Stimulated activated naive CD8-positive, alpha-beta T cell treated with anti-CD3 and anti-CD28 coated beads, Interleukin-15, amount 100 ng/mL, for 72 hours (primary cell): ENCODE data around the gene USP22.

Experiments used
- ATAC-seq: fragments of 150-1000 bp; cut with Tn5 transposase; 2 replicates; pipeline ENCODE4 v1.10.0; 2021; ENCODE audit warnings: mild to moderate bottlenecking, moderate library complexity
- DNase-seq, 2 donors: peaks; one replicate each; pipeline ENCODE4 v3.0.0; 2021 to 2022
- H3K27ac Mint-ChIP-seq, 2 donors: one replicate each; pipeline ENCODE4 v1.8.0; 2022; ENCODE audit warnings: mild to moderate bottlenecking in 2 of 2, mixed read lengths in 2 of 2, moderate library complexity in 2 of 2
- H3K27me3 Mint-ChIP-seq: one replicate; pipeline ENCODE4 v1.8.0; 2022; ENCODE audit warnings: mixed read lengths
- H3K4me1 Mint-ChIP-seq: one replicate; pipeline ENCODE4 v1.8.0; 2022; ENCODE audit warnings: mild to moderate bottlenecking, mixed read lengths
- H3K4me3 Mint-ChIP-seq, 2 donors: one replicate each; pipeline ENCODE4 v1.8.0; 2022; ENCODE audit warnings: mild to moderate bottlenecking in 2 of 2, mixed read lengths in 2 of 2, moderate library complexity in 1 of 2
- H3K9me3 Mint-ChIP-seq, 2 donors: one replicate each; pipeline ENCODE4 v1.8.0; 2022; ENCODE audit warnings: mixed read lengths in 2 of 2

The USP22 gene

DNA sequence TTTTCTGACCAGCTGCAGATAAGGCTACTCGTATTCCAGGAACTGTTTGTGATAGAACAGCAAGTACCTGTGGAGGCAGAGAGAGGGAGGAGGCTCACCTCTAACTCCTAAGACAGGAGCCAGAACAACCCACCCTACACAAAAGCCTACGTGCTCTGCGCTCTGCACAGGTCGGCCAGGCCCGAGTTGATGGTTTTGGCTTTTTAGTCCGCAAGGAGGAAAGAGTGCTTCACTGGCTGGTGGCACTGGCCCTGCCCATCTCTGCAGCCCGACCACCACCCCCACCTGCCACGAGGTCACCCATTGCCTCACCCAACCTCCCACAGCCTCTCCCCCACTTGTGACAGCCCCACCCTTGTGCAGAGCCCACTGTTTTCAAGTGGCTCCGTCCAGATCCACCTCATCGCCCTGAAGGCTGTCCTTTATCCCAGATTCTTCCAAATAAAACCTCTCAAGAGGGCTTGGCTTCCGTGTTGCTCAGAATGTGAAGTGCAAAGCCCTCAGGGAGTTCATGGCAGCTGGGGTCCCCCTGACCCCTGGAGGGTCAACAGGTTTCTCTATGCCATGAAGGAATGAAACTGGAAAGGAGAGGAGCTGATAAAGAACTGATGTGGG is 39.7 kb downstream of the USP22 start:
- H3K9me3 Mint-ChIP-seq, result no peaks in the 10 kb centered on the region
- no peaks in the 10 kb centered on the region for H3K27me3 Mint-ChIP-seq
- no peak overlapping the region for H3K4me3 Mint-ChIP-seq

DNA sequence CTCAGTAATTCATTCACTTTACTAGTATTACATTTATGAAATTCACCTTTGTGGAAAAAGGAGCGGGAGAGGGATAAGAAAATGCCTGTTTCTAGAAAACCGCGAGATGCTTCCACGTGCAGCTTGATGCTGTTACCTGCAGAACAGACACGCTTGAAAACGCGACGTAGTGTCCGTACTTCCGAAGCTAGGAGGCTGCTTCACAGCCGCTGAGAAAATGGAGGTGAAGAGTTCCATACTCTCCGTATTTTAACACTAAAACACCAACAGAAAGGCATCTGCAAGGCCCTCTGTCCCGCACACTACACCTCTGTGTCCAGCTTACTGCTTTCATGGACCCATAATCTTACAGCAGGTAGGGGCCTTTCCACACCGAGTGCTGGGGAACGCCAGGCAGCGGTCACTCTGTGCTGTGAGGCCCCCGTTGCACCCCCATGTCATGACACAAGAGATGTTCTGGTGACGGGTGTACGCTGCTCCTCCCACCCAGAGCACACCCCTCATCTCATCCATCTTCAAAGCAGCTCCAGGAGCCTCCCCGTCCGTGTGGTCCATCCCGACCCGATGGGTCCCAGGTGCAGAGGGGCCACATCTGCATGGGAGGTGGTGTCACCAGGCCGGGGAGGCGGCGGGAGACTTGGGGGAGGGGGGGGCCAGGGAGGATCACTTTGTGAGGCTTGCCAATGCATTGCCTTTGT is 40.4 kb downstream of the USP22 start:
- Mint-ChIP-seq H3K9me3 (no peaks in the 10 kb centered on the region), H3K27ac (peak overlapping the region; percentile 10 to 76), H3K27me3 (no peaks in the 10 kb centered on the region), H3K4me3 (no peak overlapping the region), H3K4me1 (peaks cover 80% of the 10 kb centered on the region)
- ATAC-seq, result no peak
- DNase-seq, result no peak

More for the DNA sequence above, 39.7 kb downstream of the USP22 start:
- DNase-seq, result no peak
- Mint-ChIP-seq H3K4me1 (peaks cover 73% of the 10 kb centered on the region), H3K27ac (peak overlapping the region; percentile 10 to 57)
- ATAC-seq, result no peak

DNA sequence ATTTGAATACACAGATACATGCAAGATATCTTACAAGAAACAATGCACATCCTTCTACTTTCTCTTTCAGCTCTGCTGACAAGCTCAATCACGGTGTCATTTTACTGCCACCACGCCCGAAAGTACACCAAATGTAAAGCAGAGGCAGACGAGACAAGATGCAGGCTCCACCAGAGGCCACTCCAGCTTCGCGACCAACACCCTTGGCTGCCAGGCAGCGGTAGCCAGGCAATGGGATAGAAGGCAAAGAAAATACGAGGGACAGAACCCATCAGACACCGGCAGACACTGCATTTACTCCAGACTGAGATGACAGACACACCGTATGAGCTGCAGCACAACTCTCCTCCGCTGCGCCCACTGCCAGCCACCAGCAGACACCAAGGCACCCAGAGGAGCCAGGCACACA is 41.0 kb downstream of the USP22 start:
- DNase-seq, result no peak
- Mint-ChIP-seq H3K27me3 (no peaks in the 10 kb centered on the region), H3K9me3 (no peaks in the 10 kb centered on the region), H3K4me1 (peaks cover 81% of the 10 kb centered on the region), H3K27ac (peak overlapping the region; percentile 10 to 93), H3K4me3 (no peak overlapping the region)
- ATAC-seq, result no peak

DNA sequence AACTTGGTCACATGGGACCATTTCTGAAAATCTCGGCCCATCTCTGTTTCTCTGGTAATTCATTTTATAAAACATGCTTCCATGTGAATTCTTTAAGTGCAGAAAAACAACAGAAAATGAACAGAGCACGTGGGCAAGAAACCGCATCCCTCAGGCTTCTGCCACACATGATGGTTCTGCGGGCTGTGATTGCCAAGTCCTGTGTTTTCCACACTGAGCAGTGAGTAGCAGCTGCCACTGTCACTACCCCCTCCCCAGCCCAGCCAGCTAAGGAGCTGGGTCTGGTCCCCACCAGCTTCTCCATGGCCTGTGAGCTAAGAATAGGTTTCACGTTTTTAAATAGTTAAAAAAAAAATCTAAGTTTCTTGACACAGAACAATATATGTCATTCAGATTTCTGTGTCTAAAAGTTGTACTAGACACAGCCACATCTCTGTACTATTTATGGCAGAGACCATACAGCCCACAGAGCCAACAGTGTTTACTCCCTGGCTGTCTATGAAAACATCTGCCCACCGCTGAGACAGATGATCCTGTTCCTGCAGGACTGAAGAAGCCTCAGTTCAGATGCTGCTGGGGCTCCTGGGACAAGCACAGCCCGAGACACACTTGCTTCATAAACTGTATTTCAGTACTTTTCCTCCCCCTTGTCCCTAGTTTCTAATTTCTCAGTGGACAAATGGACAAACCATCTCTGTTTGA is 41.5 kb downstream of the USP22 start:
- no peaks in the 10 kb centered on the region for H3K9me3 Mint-ChIP-seq
- H3K27ac Mint-ChIP-seq, result peak overlapping the region; percentile 10 to 93

DNA sequence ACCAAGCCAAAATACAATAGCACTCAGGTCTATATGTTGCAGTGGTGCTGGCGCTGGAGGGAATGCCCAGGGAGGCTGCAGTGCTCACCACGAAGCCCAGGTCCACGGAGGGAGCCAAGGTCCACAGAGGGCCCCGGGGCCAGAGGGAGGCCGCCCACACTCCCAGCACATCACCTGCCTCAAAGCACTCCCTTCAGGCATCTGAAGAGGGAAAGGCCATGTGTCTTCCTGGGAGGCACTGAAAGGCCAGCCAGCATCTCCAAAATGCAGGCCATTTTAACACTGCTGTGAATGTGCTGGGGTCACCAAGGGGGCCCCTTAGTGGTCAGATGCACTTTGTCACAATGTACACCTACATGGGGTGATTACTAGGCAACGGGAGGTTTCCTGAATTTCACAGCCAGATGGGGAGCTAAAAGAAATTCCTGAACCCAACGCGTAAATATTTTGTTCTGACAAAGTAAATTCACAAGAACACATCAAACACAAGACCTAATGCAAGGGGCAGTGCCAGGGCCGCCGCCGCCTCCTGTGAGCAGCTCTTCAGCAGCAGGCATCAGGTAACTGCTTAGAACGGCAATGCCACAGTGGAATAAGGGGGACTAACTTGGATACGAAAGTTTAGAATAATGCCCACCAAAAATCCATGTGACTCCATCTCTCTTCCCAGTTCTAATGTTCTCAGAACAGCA is 42.8 kb downstream of the USP22 start:
- Mint-ChIP-seq H3K9me3 (no peaks in the 10 kb centered on the region), H3K27ac (peak overlapping the region; percentile 33 to 86), H3K4me1 (peaks cover 74% of the 10 kb centered on the region), H3K27me3 (no peaks in the 10 kb centered on the region), H3K4me3 (no peak overlapping the region)
- DNase-seq, result no peak
- no peak for ATAC-seq

More for the DNA sequence above, 41.5 kb downstream of the USP22 start:
- ATAC-seq (no peak), DNase-seq (no peak)
- H3K27me3 Mint-ChIP-seq, result no peaks in the 10 kb centered on the region
- H3K4me1 Mint-ChIP-seq, result peaks cover 81% of the 10 kb centered on the region
- no peak overlapping the region for H3K4me3 Mint-ChIP-seq

DNA sequence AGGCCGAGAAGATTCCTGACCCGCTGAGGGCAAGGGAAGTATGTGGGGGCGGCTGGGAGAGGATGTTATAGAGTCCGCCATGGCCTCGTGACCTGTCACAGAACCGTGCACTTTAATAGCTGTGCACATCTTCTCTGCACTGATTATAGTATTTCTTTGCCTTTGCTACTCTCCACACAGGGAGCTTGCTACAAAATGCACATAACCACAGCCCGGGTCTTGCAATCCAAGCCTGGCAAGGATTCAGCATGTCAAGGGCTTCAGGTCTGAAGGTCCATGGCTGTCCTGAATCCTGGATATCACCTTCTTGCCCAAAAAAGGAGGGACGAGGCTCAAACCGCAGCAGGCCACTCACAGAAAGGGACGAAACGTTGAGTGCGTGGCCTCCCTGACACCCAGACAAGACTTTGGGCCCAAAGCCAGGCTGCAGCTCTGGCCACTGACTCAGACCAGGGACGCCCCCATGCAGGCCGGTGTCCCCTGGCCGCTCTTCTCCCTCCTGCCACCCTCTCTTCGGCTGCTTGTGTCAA is 43.7 kb downstream of the USP22 start:
- Mint-ChIP-seq H3K4me3 (peak overlapping the region; percentile 24 to 31), H3K4me1 (peaks cover 65% of the 10 kb centered on the region), H3K27ac (peak overlapping the region; percentile 88 to 92), H3K27me3 (no peaks in the 10 kb centered on the region), H3K9me3 (no peaks in the 10 kb centered on the region)
- peak; percentile 10 for ATAC-seq
- DNase-seq, result no peak

DNA sequence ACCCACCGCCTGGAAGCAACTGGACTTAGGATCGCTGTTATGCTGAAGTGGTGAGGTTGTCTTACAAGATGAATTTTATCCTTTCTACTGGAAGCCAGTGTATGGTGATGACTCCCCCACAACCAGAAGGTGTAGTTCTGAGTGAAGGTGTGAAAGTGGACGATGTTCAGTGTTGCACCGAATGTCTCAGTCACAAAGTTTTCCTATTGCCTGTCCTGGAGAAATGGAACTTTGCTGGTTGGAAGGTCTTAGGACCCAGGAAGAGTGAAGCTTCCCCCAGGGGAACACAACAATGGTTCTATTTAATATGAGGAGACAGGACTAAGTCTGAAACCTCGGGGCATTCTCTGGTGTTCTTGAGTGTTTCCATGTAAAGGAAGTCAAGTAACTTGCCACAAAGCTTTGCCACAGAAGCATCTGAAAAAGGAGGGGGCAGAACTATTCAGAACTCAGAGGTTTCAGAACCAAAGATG is 44.2 kb downstream of the USP22 start:
- H3K4me3 Mint-ChIP-seq, result peak overlapping the region; percentile 24 to 31
- H3K27me3 Mint-ChIP-seq, result no peaks in the 10 kb centered on the region
- DNase-seq, result no peak
- peaks cover 62% of the 10 kb centered on the region for H3K4me1 Mint-ChIP-seq
- peak overlapping the region; percentile 88 to 92 for H3K27ac Mint-ChIP-seq
- ATAC-seq, result peak; percentile 21
- H3K9me3 Mint-ChIP-seq, result no peaks in the 10 kb centered on the region

DNA sequence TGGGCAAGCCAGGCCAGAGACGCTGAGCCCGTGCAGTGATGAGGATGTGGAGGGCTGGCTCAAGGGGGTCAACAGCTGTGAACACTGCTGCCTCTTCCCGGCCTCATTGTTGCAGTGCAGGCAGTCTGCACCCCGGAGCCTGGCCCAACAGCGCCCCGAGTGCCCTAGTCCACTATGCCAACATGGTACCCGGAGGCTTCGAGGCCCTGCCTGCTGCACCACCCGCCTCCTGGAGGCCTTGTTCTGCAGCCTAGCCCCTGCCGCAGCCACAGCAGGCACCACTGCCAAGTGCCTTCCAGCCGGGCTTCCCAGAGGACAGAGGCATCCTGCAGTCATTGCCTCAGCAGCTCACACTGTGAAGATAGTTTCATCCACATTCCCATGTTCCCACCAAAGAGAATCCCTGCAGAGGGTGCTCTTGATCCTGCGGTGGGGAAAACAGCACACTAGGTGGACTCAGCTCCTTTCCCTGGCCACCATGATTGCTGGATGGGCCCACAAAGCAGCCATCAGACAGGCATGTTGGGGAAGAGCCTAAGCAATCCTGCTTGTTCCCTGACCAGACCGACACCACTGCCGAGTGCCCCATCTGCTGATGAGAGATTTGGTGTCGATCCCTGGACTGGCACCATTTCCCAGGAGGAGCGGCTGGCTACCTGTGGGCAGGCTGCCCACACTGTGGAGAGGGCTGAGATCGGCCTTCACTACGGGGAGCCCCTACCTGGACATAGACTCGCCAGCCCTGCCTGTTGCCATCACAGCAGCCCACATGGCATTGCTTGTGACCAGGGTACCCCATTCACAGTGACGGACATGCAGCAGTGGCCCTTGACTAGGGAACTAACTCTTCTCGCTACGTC is 44.9 kb downstream of the USP22 start:
- peak overlapping the region in 1 of 2 donors; percentile 15 for H3K4me3 Mint-ChIP-seq
- peaks cover 56% of the 10 kb centered on the region for H3K4me1 Mint-ChIP-seq
- H3K9me3 Mint-ChIP-seq, result no peaks in the 10 kb centered on the region
- DNase-seq (no peak), ATAC-seq (peak; percentile 1)
- no peaks in the 10 kb centered on the region for H3K27me3 Mint-ChIP-seq
- H3K27ac Mint-ChIP-seq, result peak overlapping the region in 1 of 2 donors; percentile 92

DNA sequence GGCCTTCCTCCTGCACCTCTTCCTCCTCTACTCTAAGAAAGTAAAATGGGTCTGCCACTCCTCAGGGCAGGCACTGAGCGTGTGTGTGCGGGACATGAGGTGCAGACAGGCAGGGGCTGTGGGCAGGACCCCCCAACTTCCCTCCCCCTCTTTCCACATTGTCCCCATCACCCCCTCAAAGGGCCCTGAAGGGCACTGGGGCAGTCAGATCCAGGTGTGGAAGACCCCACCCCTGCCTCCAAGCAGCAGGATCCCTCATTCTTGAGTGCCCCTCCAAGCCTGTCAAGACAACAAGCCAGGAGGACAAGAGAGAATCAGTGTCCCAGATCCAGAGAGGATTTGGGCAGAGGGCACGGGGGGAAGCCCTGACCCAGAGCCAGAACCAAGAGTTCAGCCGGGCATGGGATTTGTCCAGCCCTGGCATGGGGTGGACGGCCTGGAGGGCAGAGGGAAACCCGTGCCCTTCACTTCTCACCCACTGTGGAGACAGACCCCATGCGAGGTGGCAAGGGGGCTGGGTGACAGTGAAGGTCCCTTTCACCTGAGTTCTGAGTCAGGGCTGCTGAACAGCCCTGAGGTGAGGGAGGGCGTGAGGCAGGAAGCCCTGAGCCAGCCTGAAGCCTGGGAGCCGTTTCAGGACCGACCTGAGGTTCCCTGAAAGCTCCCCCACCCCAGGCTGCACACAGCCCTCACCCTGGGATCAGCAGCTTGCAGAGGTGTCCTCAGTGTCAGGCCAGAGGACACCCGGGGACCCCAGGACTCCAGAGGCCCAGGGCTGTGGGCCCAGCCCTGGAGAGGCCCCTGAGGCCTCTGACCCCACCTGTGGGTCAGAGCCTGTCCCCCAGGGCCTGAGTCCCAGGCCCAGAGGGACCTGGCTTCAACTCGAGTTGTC is 45.8 kb downstream of the USP22 start:
- H3K27me3 Mint-ChIP-seq, result no peaks in the 10 kb centered on the region
- peak; percentile 9 for ATAC-seq
- DNase-seq, result no peak
- H3K4me3 Mint-ChIP-seq, result no peak overlapping the region
- no peaks in the 10 kb centered on the region for H3K9me3 Mint-ChIP-seq
- peak overlapping the region in 1 of 2 donors; percentile 65 for H3K27ac Mint-ChIP-seq
- peaks cover 46% of the 10 kb centered on the region for H3K4me1 Mint-ChIP-seq

DNA sequence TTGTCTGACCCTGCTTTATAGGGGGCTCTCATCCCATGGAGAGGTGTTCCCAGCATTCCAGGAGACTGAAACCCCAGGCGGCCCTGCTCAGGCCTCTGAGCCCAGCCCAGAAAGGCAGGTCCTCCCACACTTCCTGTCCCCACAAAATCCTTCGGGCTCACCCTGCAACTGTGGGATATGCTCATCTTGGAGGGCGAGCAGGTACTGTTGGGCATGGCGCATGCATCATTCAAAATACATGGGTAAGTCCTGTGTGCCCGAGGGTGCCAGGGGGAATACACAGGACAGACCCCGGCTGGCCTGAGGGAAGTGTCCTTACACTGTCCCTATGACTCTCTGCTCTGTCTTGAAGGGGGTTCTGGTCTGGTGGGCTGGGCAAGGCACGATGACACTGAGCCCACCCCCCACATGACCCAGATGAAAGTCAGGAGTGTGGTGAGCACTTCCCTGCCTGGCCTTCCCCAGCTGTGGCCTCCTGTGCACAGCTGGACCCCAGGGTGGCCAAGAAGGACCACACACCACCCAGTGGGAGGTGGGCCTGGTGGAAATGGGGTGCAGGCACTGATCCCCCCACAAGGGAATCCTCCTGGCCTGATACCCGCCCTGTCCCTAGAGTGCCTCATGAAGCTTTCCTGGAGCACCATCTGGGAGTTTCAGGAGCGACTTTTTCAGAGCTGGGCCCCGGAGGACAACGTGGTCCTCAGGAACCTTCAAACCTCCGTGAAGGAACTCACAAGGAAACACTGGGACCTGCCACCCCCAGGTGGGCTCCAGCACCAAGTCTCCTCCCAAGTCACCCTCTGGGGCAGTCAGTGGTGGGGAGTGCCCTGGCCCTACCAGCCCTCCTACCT is 46.7 kb downstream of the USP22 start:
- DNase-seq (no peak), ATAC-seq (no peak)
- Mint-ChIP-seq H3K27me3 (no peaks in the 10 kb centered on the region), H3K4me3 (no peak overlapping the region), H3K9me3 (no peaks in the 10 kb centered on the region), H3K4me1 (peaks cover 37% of the 10 kb centered on the region), H3K27ac (peak overlapping the region in 1 of 2 donors; percentile 65)

DNA sequence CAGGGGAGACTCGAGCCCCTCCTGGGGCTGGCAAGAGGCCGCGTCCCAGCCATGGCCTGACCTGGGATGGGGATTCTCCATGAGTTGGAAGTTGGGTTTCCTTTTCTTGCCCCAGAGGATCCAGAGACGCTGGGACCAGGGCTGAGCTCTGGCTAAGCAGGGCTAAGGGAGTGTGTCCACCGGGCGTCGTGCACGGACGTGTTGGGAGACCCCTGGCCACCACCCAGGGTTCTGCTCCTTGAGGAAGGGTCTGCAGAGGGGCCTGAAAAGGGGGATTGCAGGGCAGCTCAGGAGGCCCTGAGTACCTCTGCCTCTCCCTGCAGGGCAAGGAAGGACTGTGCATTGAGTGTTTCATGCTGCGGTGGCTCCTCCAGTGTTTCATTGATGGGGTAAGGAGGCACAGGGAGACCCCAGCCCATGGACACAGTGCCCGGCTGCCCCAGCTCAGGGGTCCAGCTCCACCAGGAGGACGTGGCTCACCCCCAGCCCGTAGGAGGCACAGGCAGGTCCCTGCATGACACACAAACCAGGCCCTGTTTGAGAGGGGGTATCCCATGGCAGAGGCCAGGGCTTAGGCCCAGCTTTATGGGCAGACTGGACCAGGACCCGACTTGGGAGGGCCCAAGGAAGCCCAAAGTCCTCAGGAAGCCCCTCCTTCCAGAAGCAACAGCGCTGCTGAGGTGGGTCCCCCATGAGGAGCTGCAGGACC is 47.5 kb downstream of the USP22 start:
- Mint-ChIP-seq H3K4me3 (no peak overlapping the region), H3K27ac (no peak overlapping the region), H3K27me3 (no peaks in the 10 kb centered on the region), H3K4me1 (peaks cover 29% of the 10 kb centered on the region), H3K9me3 (no peaks in the 10 kb centered on the region)
- DNase-seq (no peak), ATAC-seq (no peak)

DNA sequence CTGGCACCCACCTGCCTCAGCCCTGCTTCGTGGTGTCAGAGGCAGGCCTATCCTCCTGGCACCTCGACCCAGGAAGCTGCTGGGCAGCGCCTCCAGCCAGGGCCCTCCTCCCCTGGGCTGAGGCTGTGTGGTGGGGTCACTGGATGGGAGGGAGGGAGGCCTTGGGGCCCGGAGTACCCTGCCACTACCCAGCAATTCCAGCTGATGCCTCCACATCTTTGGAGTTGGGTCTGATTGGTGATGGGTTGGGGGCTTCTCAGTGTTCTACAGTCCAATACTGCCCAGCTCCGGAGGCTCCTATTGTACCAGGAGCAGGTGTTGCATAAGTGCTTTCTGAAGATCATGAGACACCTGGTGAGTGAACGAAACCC is 48.0 kb downstream of the USP22 start:
- ATAC-seq (no peak), DNase-seq (no peak)
- Mint-ChIP-seq H3K27ac (peak overlapping the region in 1 of 2 donors; percentile 89), H3K4me3 (no peak overlapping the region), H3K27me3 (no peaks in the 10 kb centered on the region), H3K4me1 (peaks cover 24% of the 10 kb centered on the region), H3K9me3 (no peaks in the 10 kb centered on the region)
